Measurements from ENCODE around the gene HDAC11.

- TF ChIP-seq CTCF (IDR thresholded peaks at IDR 0.05) (no peak), POLR2A (IDR thresholded peaks at IDR 0.05) (no peak)
Observed at GRCh38 chr3:13535905-13536304, 55.8 kb downstream of the HDAC11 start.
